Neural progenitor cell (in vitro differentiated cells): ENCODE data around the gene ARPC2. TPM values are rescaled to one million over a fixed set of nuclear protein-coding genes. Genes with fewer than 3 reads are reported as not detected.
A peak's percentile ranks its signal among the peaks of the same experiment; 100 is the strongest.

Source experiments
- DNase-seq: peaks from one replicate; pipeline ENCODE4 v3.0.0-alpha.2; 2016; ENCODE audit warnings: low spot score
- H2AFZ ChIP-seq: fragments of 200-600 bp; sonication (generic); replicated peaks from 2 replicates; pipeline ENCODE4 v1.6.1; 2016; ENCODE audit warnings: antibody characterized with exemption
- H3F3A ChIP-seq: fragments of 200-600 bp; sonication (generic); 2 replicates; pipeline ENCODE4 v1.6.1; 2016; ENCODE audit warnings: antibody characterized with exemption, low read depth
- H3K27ac ChIP-seq: fragments of 200-600 bp; sonication (generic); 2 replicates; pipeline ENCODE4 v1.5.1; 2016; ENCODE audit warnings: mild to moderate bottlenecking
- H3K27me3 ChIP-seq: fragments of 200-600 bp; sonication (generic); 2 replicates; pipeline ENCODE4 v1.6.1; 2016; ENCODE audit warnings: mild to moderate bottlenecking, moderate library complexity
- H3K36me3 ChIP-seq: fragments of 200-600 bp; sonication (generic); 2 replicates; pipeline ENCODE4 v1.5.1; 2016
- H3K4me1 ChIP-seq: fragments of 200-600 bp; sonication (generic); 2 replicates; pipeline ENCODE4 v1.6.1; 2016; ENCODE audit warnings: mixed run types
- H3K4me2 ChIP-seq: fragments of 200-600 bp; sonication (generic); 2 replicates; pipeline ENCODE4 v1.6.1; 2016
- H3K4me3 ChIP-seq: fragments of 200-600 bp; sonication (generic); 2 replicates; pipeline ENCODE4 v1.5.1; 2016
- H3K79me2 ChIP-seq: fragments of 200-600 bp; sonication (generic); 2 replicates; pipeline ENCODE4 v1.6.1; 2016; ENCODE audit warnings: low read depth
- H3K9ac ChIP-seq: fragments of 200-600 bp; sonication (generic); 2 replicates; pipeline ENCODE4 v1.6.1; 2016
- H3K9me3 ChIP-seq: fragments of 200-600 bp; sonication (generic); 2 replicates; pipeline ENCODE4 v1.5.1; 2016; ENCODE audit warnings: low read depth
- H4K20me1 ChIP-seq: fragments of 200-600 bp; sonication (generic); 2 replicates; pipeline ENCODE4 v1.6.1; 2016; ENCODE audit warnings: low read depth
- H3K27ac Mint-ChIP-seq: 3 replicates; pipeline ENCODE4 v1.8.0; 2021; ENCODE audit warnings: mixed read lengths
- H3K27me3 Mint-ChIP-seq: 2 replicates; pipeline ENCODE4 v1.8.0; 2022; ENCODE audit warnings: low read depth, mild to moderate bottlenecking, inconsistent platforms, moderate library complexity, mixed read lengths; ENCODE audit not compliant: insufficient read depth
- H3K36me3 Mint-ChIP-seq: 3 replicates; pipeline ENCODE4 v1.8.0; 2021; ENCODE audit warnings: mixed read lengths
- H3K4me1 Mint-ChIP-seq: 3 replicates; pipeline ENCODE4 v1.8.0; 2021; ENCODE audit warnings: mixed read lengths
- H3K4me3 Mint-ChIP-seq: 3 replicates; pipeline ENCODE4 v1.8.0; 2021; ENCODE audit warnings: mild to moderate bottlenecking, moderate library complexity, mixed read lengths
- H3K9me3 Mint-ChIP-seq: 3 replicates; pipeline ENCODE4 v1.8.0; 2020; ENCODE audit warnings: mixed read lengths
- CTCF ChIP-seq: fragments of 200-600 bp; sonication (generic); IDR thresholded peaks from 2 replicates; pipeline ENCODE4 v1.5.1; 2017; ENCODE audit warnings: antibody characterized with exemption, mild to moderate bottlenecking
- EZH2 ChIP-seq: fragments of 200-600 bp; sonication (generic); IDR thresholded peaks from 2 replicates; pipeline ENCODE4 v1.6.1; 2017; ENCODE audit warnings: antibody characterized with exemption, mild to moderate bottlenecking, moderate library complexity
- EZH2phosphoT487 ChIP-seq: fragments of 200-600 bp; sonication (generic); IDR thresholded peaks from 2 replicates; pipeline ENCODE4 v1.6.1; 2017; ENCODE audit warnings: antibody characterized with exemption
- total RNA-seq: library from RNA; depleted of rRNA; stranded (reverse); fragments of >200 nt; gene quantifications from 2 replicates; pipeline ENCODE4 v1.2.3, GENCODE V29; 2015; ENCODE audit warnings: low replicate concordance

Gene ARPC2
- total RNA-seq, 1 donor from 2014 or later = 155 TPM

- H3K27me3 Mint-ChIP-seq = peaks cover 2% of the 10 kb centered on the region
- no peak overlapping the region for H3K4me3 Mint-ChIP-seq
- Histone ChIP-seq H3K27me3 (peaks cover 8% of the 10 kb centered on the region), H4K20me1 (peaks cover 13% of the 10 kb centered on the region), H3K4me3 (no peak overlapping the region), H3K79me2 (peaks cover 21% of the 10 kb centered on the region), H3K9ac (no peak overlapping the region), H3K4me2 (no peak overlapping the region), H2AFZ (no peak overlapping the region), H3F3A (peaks cover 6% of the 10 kb centered on the region), H3K9me3 (no peaks in the 10 kb centered on the region), H3K27ac (no peak overlapping the region), H3K36me3 (no peaks in the 10 kb centered on the region), H3K4me1 (peaks cover 11% of the 10 kb centered on the region)
- DNase-seq = no peak
- no peak overlapping the region for H3K27ac Mint-ChIP-seq
- TF ChIP-seq CTCF = no peak
- TF ChIP-seq EZH2phosphoT487 = no peak
- TF ChIP-seq EZH2 = no peak
- H3K4me1 Mint-ChIP-seq = peaks cover 20% of the 10 kb centered on the region
- no peaks in the 10 kb centered on the region for H3K36me3 Mint-ChIP-seq
- peaks cover 10% of the 10 kb centered on the region for H3K9me3 Mint-ChIP-seq
Observed at GRCh38 chr2:218214116-218214515, 2.9 kb upstream of the ARPC2 start.

- no peak overlapping the region for H3K9ac ChIP-seq
- TF ChIP-seq EZH2 (no peak), CTCF (no peak), EZH2phosphoT487 (no peak)
- peak overlapping the region; percentile 82 for H3K4me3 ChIP-seq
- Mint-ChIP-seq H3K4me3 (peak overlapping the region; percentile 95), H3K36me3 (peaks cover 2% of the 10 kb centered on the region), H3K27me3 (peaks cover 2% of the 10 kb centered on the region), H3K9me3 (no peaks in the 10 kb centered on the region), H3K4me1 (peaks cover 29% of the 10 kb centered on the region), H3K27ac (peak overlapping the region; percentile 72)
- H3K36me3 ChIP-seq = no peaks in the 10 kb centered on the region
- H3K4me2 ChIP-seq = peak overlapping the region; percentile 88
- peaks cover 6% of the 10 kb centered on the region for H3F3A ChIP-seq
- H4K20me1 ChIP-seq = peaks cover 33% of the 10 kb centered on the region
- peaks cover 13% of the 10 kb centered on the region for H3K4me1 ChIP-seq
- H3K27me3 ChIP-seq = no peaks in the 10 kb centered on the region
- no peak for DNase-seq
- H2AFZ ChIP-seq = peak overlapping the region; percentile 74
- H3K9me3 ChIP-seq = no peaks in the 10 kb centered on the region
- H3K79me2 ChIP-seq = peaks cover 42% of the 10 kb centered on the region
- no peak overlapping the region for H3K27ac ChIP-seq
Observed at GRCh38 chr2:218216336-218216673, 684 bp upstream of the ARPC2 start.

- Histone ChIP-seq H3K79me2 (peaks cover 55% of the 10 kb centered on the region), H3K4me2 (peak overlapping the region; percentile 88), H3K9ac (peak overlapping the region; percentile 70), H3K9me3 (no peaks in the 10 kb centered on the region), H3K4me1 (peaks cover 13% of the 10 kb centered on the region), H3K36me3 (no peaks in the 10 kb centered on the region), H3K4me3 (peak overlapping the region; percentile 82), H3K27ac (no peak overlapping the region), H2AFZ (peak overlapping the region; percentile 35), H4K20me1 (peaks cover 46% of the 10 kb centered on the region), H3K27me3 (no peaks in the 10 kb centered on the region), H3F3A (peaks cover 6% of the 10 kb centered on the region)
- H3K27me3 Mint-ChIP-seq = peaks cover 2% of the 10 kb centered on the region
- H3K36me3 Mint-ChIP-seq = peaks cover 3% of the 10 kb centered on the region
- TF ChIP-seq EZH2 (no peak), EZH2phosphoT487 (no peak), CTCF (no peak)
- no peaks in the 10 kb centered on the region for H3K9me3 Mint-ChIP-seq
- H3K4me3 Mint-ChIP-seq = peak overlapping the region; percentile 95
- H3K4me1 Mint-ChIP-seq = peaks cover 29% of the 10 kb centered on the region
- H3K27ac Mint-ChIP-seq = peak overlapping the region; percentile 72
- DNase-seq = peak; percentile 60
Observed at GRCh38 chr2:218217360-218218267, 625 bp downstream of the ARPC2 start.
